ENCODE measurements around the gene TMC8.

The TMC8 gene

GRCh38 chr17:78108726-78109488, 21.7 kb upstream of the TMC8 start:
- H3K4me1 ChIP-seq (ENCODE audit: control insufficient read depth, insufficient read depth, low read length) = no peaks in the 10 kb centered on the region; the same call in 1 of the 2 replicates
- TF ChIP-seq ZNF560 (tag by site-specific recombination; IDR thresholded peaks at IDR 0.05; ENCODE audit: borderline replicate concordance) (no peak), GLI4 (tag by site-specific recombination; IDR thresholded peaks at IDR 0.05) (no peak)
- H3K27ac ChIP-seq (ENCODE audit: extremely low read depth, low read depth, low read length) = no peak overlapping the region
- peaks cover 3 to 9% of the 10 kb centered on the region in 2 experiments; a peak in 2 of 3 replicates for H3K36me3 ChIP-seq (ENCODE audit: control insufficient read depth in 2 of 2, insufficient read depth in 1 of 2, low read length in 2 of 2)
- H3K4me3 ChIP-seq (ENCODE audit: low read depth, low read length) = no peak overlapping the region
- no peaks in the 10 kb centered on the region for H3K9me3 ChIP-seq (ENCODE audit: control insufficient read depth, insufficient read depth, low read depth, low read length)
- POLR2A ChIA-PET = no interaction called here
- CTCF ChIA-PET = interaction anchor here (1.1 to 1.9 kb wide), 4 partner anchors 24 to 142 kb away, joined by 5 to 14 read pairs (median 6); no protein-coding TSS in a partner anchor

- H3K27ac ChIP-seq (ENCODE audit: extremely low read depth, low read depth, low read length) = no peak overlapping the region
- peaks cover 3 to 4% of the 10 kb centered on the region in 2 experiments; a peak in 2 of 3 replicates for H3K36me3 ChIP-seq (ENCODE audit: control insufficient read depth in 2 of 2, insufficient read depth in 1 of 2, low read length in 2 of 2)
- H3K9me3 ChIP-seq (ENCODE audit: control insufficient read depth, insufficient read depth, low read depth, low read length) = no peaks in the 10 kb centered on the region
- H3K4me3 ChIP-seq (ENCODE audit: low read depth, low read length) = no peak overlapping the region
- TF ChIP-seq ZNF660 (tag by site-specific recombination; IDR thresholded peaks at IDR 0.05) (no peak), ZNF510 (tag by site-specific recombination; IDR thresholded peaks at IDR 0.05; ENCODE audit: insufficient replicate concordance) (no peak), ZNF341 (tag by site-specific recombination; IDR thresholded peaks at IDR 0.05; ENCODE audit: low read depth) (no peak)
- ChIA-PET CTCF (interaction anchor here (0.7 to 1.9 kb wide), 3 partner anchors 25 to 141 kb away, joined by 5 to 6 read pairs (median 6); no protein-coding TSS in a partner anchor), POLR2A (no interaction called here)
- no peaks in the 10 kb centered on the region; the same call in 1 of the 2 replicates for H3K4me1 ChIP-seq (ENCODE audit: control insufficient read depth, insufficient read depth, low read length)
These were observed 21.1 kb upstream of the TMC8 start for GRCh38 chr17:78109489-78109761.

- Histone ChIP-seq H3K36me3 (ENCODE audit: control insufficient read depth in 2 of 2, insufficient read depth in 1 of 2, low read length in 2 of 2) (peaks cover 0 to 3% of the 10 kb centered on the region in 2 experiments; a peak in 1 of 3 replicates), H3K4me3 (ENCODE audit: low read depth, low read length) (no peak overlapping the region), H3K9me3 (ENCODE audit: control insufficient read depth, insufficient read depth, low read depth, low read length) (no peaks in the 10 kb centered on the region), H3K27ac (ENCODE audit: extremely low read depth, low read depth, low read length) (peak overlapping the region; percentile 37; the same call in 1 of the 2 replicates), H3K4me1 (ENCODE audit: control insufficient read depth, insufficient read depth, low read length) (no peaks in the 10 kb centered on the region)
- TF ChIP-seq GLIS1 (tag by site-specific recombination; IDR thresholded peaks at IDR 0.05) (peak; percentile 89), ZNF704 (tag by site-specific recombination; IDR thresholded peaks at IDR 0.05) (no peak)
- POLR2A ChIA-PET = no interaction called here
- CTCF ChIA-PET = interaction anchor here (0.6 to 2.0 kb wide), 9 partner anchors 19 to 143 kb away, joined by 3 to 9 read pairs (median 5); partner anchors contain the start of genes AFMID and TK1
These were observed 20.1 kb upstream of the TMC8 start for GRCh38 chr17:78110363-78111015.

- POLR2A ChIA-PET = no interaction called here
- Histone ChIP-seq H3K9me3 (ENCODE audit: control insufficient read depth, insufficient read depth, low read depth, low read length) (no peaks in the 10 kb centered on the region), H3K36me3 (ENCODE audit: control insufficient read depth in 2 of 2, insufficient read depth in 1 of 2, low read length in 2 of 2) (peaks cover 0 to 3% of the 10 kb centered on the region in 2 experiments; a peak in 1 of 3 replicates), H3K4me1 (ENCODE audit: control insufficient read depth, insufficient read depth, low read length) (no peaks in the 10 kb centered on the region), H3K4me3 (ENCODE audit: low read depth, low read length) (no peak overlapping the region), H3K27ac (ENCODE audit: extremely low read depth, low read depth, low read length) (no peak overlapping the region)
- CTCF ChIA-PET = interaction anchor here (0.6 to 2.0 kb wide), 10 partner anchors 19 to 807 kb away, joined by 3 to 9 read pairs (median 4); partner anchors contain the start of genes AFMID and TK1
- TF ChIP-seq SCRT2 (tag by site-specific recombination; IDR thresholded peaks at IDR 0.05) (peak; percentile 91), ZNF518A (tag by site-specific recombination; conservative IDR thresholded peaks at IDR 0.05; ENCODE audit: low read depth) (no peak), ZNF629 (tag by site-specific recombination; IDR thresholded peaks at IDR 0.05) (no peak), ZNF560 (tag by site-specific recombination; IDR thresholded peaks at IDR 0.05; ENCODE audit: borderline replicate concordance) (no peak), SCRT1 (tag by site-specific recombination; IDR thresholded peaks at IDR 0.05; ENCODE audit: borderline replicate concordance) (peak; percentile 66; the same call in 1 of the 2 replicates), ZFP69B (tag by site-specific recombination; IDR thresholded peaks at IDR 0.05) (0 out of 2 replicates have a peak, but pooled peaks have one; percentile 37), EGR2 (tag by site-specific recombination; IDR thresholded peaks at IDR 0.05; ENCODE audit: low read depth) (0 out of 2 replicates have a peak, but pooled peaks have one; percentile 6), ZNF10 (tag by site-specific recombination; IDR thresholded peaks at IDR 0.05) (peak; percentile 60; the same call in 1 of the 2 replicates), ZNF239 (tag by site-specific recombination; IDR thresholded peaks at IDR 0.05) (no peak)
These were observed 19.4 kb upstream of the TMC8 start for GRCh38 chr17:78111016-78111726.
